Coronary artery (tissue), 2 donors: ENCODE results near the gene TRAPPC12.
"Not testable (repeated sequence)": the region's sequence is repeated elsewhere in the genome, so short reads cannot be mapped to it uniquely, and the experiment has no call there.

Experiments
- DNase-seq: peaks from one replicate; pipeline ENCODE4 v3.0.0-alpha.2; 2017; ENCODE audit warnings: low spot score
- H3K27ac ChIP-seq, 2 donors: fragments of 200-600 bp; sonication (generic); one replicate each; pipeline ENCODE4 v1.5.1; 2016 to 2019
- H3K4me3 ChIP-seq: fragments of 200-600 bp; sonication (generic); 2 replicates; pipeline ENCODE4 v1.5.1; 2016; ENCODE audit warnings: mild to moderate bottlenecking, moderate library complexity
- TF ChIP-seq, protein P1 (sequence below): fragments of 200-600 bp; sonication (generic); IDR thresholded peaks from one replicate; pipeline ENCODE4 v1.5.1; 2019; ENCODE audit warnings: antibody characterized with exemption

The TRAPPC12 gene

DNA sequence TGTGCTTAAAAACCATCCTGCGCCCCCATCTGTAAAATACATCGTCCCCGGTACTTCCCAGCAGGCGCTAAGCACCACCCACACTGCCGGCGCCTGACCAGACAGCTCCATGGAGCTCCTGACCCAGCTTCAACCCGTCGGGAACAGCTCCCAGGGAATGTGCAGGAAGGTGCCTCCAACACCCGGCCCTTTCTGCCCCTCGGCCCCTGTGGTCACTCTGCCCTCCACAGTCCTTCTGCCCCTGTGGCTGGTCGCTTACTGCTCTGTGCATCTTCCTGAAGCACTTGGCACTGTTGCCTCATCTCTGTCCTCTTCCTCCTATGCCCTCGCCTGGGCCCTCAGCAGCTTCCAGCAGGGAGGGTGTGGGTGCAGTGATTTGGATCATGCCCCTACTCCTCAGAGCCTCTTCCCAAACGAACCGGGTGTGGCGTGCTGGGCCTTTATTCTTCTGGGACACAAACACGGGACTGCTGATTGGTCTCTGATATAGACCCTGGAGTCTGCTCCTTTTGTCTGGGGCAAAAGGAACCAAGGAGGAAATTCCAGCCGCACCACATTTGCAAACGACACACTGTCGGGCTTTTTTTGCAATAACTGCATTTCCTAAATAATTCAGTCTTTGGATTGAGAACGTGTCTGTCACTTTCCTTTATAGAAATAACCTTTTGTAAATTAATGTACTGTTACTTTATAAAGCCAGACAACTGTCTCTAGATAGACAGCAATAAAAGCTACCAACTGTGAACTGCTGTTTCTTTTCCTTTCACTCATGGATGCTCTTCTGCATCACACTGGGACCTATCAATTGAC lies 73.9 kb downstream of the TRAPPC12 start:
- Histone ChIP-seq H3K27ac (peak overlapping the region in 1 of 2 donors; percentile 34), H3K4me3 (no peak overlapping the region)
- peak; percentile 71 for DNase-seq
- TF ChIP-seq, protein P1, sequence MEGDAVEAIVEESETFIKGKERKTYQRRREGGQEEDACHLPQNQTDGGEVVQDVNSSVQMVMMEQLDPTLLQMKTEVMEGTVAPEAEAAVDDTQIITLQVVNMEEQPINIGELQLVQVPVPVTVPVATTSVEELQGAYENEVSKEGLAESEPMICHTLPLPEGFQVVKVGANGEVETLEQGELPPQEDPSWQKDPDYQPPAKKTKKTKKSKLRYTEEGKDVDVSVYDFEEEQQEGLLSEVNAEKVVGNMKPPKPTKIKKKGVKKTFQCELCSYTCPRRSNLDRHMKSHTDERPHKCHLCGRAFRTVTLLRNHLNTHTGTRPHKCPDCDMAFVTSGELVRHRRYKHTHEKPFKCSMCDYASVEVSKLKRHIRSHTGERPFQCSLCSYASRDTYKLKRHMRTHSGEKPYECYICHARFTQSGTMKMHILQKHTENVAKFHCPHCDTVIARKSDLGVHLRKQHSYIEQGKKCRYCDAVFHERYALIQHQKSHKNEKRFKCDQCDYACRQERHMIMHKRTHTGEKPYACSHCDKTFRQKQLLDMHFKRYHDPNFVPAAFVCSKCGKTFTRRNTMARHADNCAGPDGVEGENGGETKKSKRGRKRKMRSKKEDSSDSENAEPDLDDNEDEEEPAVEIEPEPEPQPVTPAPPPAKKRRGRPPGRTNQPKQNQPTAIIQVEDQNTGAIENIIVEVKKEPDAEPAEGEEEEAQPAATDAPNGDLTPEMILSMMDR, result no peak

DNA sequence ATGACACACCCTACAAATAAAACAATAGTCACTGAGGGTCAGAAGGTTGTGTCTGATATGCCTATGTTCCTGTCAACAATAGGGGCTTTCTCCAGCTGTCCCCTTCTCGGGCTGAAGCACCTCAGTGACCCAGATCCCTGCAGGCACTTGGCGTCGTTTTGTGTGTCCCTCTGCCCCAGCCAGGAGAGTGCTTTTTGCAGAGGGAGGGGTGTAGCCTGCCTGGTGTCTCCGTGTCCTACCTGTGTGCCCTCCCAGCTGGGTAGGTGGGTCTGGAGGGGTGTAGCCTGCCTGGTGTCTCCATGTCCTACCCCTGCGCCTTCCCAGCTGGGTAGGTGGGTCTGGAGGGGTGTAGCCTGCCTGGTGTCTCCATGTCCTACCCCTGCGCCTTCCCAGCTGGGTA lies 74.5 kb downstream of the TRAPPC12 start:
- H3K27ac ChIP-seq, result peak overlapping the region in 1 of 2 donors; percentile 17
- DNase-seq, H3K4me3 ChIP-seq: not testable (repeated sequence)

DNA sequence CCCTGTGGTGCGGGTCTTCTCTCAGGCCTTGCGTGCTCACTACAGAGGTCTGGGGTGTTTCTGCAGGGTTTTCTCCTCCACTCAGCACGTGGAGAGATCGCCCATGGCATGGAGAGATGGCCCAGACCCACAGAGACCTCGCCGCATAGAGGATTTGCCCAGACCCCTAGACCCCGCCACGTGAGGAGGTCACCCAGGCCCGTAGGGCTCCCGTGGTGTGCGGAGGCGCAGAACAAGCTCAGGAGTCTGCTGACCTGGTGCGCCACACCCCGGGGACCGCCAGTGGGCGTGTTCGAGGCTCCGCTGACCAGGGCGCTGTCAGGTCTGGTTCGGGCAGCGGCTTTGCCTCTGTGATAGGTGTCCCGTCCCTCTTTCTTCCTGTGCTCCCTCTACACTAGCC lies 75.3 kb downstream of the TRAPPC12 start:
- TF ChIP-seq, protein P1, result no peak
- Histone ChIP-seq H3K27ac (no peak overlapping the region), H3K4me3 (no peak overlapping the region)
- no peak for DNase-seq

DNA sequence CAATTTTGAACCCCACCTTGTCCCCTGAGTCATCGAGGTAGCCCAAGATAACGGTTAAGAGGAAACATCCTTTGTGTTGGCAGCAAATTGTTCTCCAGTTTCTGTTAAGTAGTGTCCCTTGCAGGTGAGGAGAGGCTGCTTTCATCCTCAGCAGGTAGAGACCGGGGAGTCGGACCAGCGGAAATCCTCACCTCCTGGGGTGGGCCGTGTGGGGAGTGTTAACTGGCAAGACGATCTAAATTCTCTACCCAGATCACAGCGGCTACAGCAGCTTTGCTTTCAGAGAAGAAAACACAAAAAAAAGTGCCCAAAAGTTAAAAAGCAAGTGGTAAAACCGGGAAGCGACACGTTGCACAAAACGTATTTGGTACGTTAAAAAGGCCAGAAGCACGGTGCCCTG lies 76.6 kb downstream of the TRAPPC12 start:
- TF ChIP-seq, protein P1, result no peak
- DNase-seq, result no peak
- no peak overlapping the region for H3K4me3 ChIP-seq

DNA sequence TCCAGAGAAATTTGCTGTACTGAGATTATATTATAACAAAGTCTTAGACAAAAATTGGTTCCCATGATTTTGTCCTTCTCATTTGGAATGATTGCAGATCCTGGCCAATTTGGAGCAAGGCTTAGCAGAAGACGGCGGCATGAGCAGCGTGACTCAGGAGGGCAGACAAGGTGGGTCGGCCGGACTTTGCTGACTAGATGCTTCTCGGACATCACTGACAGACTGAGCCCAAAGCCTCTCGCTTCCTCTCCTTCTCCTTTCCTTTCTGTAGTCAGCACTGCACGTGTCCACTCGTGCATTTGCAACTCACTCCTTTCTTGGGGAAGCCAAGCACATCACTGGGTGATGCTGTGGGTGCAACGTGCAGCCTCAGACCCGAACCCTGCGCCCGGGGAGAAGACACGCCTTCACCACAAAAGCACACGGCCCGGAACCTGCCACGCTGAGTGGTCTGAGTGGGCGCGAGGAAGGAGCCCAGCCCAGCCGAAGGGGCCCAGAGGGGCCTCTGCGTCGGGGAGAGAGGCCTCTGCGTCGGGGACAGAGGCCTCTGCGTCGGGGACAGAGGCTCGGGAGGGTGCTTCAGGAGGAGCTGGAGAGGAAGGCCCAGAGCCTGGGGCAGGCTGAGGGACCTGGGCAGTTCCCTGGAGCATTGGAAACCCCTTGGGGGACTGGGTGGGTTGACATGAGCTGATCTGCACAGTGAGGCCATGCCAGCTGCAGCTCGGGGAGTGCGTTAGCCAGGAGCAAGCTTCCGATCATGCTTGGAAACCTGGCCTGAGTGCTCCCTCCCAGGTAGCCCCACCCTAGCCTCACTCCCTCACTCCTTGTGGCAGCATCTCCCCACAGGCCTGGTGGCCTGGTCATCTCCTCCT lies 78.3 kb downstream of the TRAPPC12 start:
- Histone ChIP-seq H3K4me3 (no peak overlapping the region), H3K27ac (no peak overlapping the region)
- TF ChIP-seq, protein P1, result no peak
- no peak for DNase-seq

More for the DNA sequence above, 76.6 kb downstream of the TRAPPC12 start:
- no peak overlapping the region for H3K27ac ChIP-seq

DNA sequence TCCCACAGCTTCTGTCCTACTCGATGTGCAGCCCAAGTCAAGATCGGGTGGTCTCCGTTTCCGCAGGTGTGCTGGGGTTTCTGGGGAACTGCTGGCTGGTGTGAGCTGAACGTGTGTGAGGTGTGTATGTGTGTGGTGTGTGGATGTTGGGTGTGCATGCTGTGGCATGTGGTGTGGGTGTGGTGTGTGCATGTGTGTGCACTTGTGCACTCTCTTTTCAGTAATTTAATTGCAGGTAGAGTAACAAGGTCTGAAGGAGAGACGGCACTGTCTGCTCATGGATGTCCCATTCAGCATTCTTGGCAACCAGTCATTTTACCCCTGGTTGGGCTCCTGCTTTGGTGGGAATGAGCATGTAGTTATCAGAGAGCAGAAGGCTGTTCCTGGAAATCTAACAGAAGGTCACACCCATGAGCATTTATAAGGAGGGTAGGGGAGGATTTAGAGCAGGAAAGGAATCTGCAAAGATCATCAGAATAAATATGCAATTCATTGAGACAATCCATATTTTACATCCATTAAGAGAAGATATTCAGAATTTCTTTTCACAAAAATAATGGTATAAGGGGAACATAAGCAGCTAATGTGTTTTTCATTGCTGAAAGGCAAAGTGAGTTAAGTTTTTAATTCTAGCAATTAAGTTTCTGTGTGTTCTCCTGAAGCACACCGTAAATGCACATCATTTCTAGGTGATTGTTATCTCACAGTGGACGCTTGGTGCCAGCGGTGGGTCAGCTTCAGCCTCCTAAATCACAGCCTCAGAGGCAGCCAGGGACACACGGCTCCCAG lies 79.1 kb downstream of the TRAPPC12 start:
- no peak for DNase-seq
- H3K4me3 ChIP-seq, result no peak overlapping the region

More for the DNA sequence above, 79.1 kb downstream of the TRAPPC12 start:
- no peak overlapping the region for H3K27ac ChIP-seq
- TF ChIP-seq, protein P1, result no peak
